ENCODE data around the gene ALLC.

DNA sequence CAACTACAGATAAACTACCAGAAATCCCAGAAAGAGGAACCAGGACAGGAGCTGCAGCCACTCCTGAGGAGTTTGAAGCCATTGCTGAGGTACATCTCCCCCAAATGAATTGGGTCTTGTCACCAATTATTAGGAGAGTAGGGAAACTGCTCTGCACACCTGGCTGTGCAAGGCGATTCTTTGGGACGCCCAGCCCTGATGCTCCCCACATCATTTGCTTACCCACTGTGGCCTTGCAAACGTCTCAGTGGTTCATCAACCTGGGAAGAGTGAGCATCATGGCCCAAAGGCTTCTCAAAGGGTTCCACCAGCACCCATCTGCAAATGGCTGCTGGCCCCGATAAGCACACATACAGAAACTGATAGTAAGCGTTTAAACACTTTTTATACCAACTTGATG lies 23.6 kb downstream of the ALLC start:
- TF ChIP-seq CTCF (conservative IDR thresholded peaks at IDR 0.05) (no peak), ZFX (IDR thresholded peaks at IDR 0.05) (no peak)

All from C4-2B (cell line).